Muscle layer of duodenum (tissue), 2 donors: Measurements from ENCODE around the gene PSMD4.
"Not testable (repeated sequence)": the region's sequence is repeated elsewhere in the genome, so short reads cannot be mapped to it uniquely, and the experiment has no call there.

ENCODE experiments used
- H3K27ac ChIP-seq: one replicate; pipeline ENCODE4 v1.7.0; 2013; ENCODE audit warnings: mild to moderate bottlenecking, low read length
- H3K27me3 ChIP-seq: one replicate; pipeline ENCODE4 v1.7.0; 2013; ENCODE audit warnings: low read depth, mild to moderate bottlenecking, control low read depth, low read length
- H3K36me3 ChIP-seq, 2 donors: one replicate each; pipeline ENCODE4 v1.7.0; 2013; ENCODE audit warnings: low read length in 2 of 2, control low read depth in 1 of 2, mild to moderate bottlenecking in 1 of 2; ENCODE audit not compliant: insufficient read depth in 2 of 2, control insufficient read depth in 1 of 2
- H3K4me1 ChIP-seq, 2 donors: one replicate each; pipeline ENCODE4 v1.7.0; 2013; ENCODE audit warnings: low read length in 2 of 2, mild to moderate bottlenecking in 2 of 2, control low read depth in 1 of 2, moderate library complexity in 1 of 2; ENCODE audit not compliant: insufficient read depth in 2 of 2, control insufficient read depth in 1 of 2
- H3K4me3 ChIP-seq, 2 donors: one replicate each; pipeline ENCODE4 v1.7.0; 2013; ENCODE audit warnings: low read length in 2 of 2, low read depth in 1 of 2, mild to moderate bottlenecking in 1 of 2
- H3K9me3 ChIP-seq, 2 donors: one replicate each; pipeline ENCODE4 v1.7.0; 2013; ENCODE audit warnings: low read length in 2 of 2, control low read depth in 1 of 2, mild to moderate bottlenecking in 1 of 2; ENCODE audit not compliant: control insufficient read depth in 1 of 2
- donor health status: healthy.

PSMD4 gene

DNA sequence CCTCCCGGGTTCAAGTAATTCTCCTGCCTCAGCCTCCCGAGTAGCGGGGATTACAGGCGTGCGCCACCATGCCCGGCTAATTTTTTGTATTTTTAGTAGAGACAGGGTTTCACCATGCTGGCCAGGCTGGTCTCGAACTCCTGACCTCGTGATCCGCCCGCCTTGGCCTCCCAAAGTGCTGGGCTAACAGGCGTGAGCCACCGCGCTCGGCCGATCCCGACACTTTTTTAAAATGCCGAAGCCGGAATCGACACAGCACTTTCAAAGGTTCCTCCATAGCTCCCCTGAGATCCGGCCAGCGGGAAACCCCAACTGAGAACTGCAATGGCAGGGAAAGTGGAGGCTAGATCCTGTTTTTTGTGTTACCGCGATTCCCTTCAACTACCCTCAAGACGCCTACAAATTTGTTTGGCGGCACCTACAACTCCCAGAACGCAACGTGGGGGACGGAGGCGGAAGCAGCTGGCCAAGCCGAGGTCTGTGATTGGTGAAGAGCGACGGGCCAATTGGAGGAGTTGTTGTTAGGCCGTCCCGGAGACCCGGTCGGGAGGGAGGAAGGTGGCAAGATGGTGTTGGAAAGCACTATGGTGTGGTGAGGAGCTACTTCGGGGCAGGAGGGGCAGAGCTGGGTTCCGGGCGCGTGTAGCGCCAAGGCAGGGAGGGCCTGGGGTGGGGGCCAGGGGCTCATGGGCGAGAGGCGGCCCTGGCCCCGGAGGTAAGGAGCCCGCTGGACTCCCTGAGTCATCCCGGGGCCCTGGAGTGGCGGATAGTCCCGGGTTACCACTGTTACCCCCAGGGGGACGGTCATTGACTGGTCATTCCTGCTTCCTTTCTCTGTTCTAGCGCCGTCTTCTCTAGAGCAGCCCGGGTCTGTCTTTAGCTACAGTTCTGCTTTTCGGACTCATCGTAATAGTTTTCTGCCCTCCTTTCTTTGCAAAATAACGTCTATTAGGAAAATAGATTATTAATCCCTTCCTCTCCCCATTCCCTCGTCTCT lies at the start of gene PSMD4:
Gene PSMD4 (plus strand): TSS at position 518 of the 997 bp plus-strand sequence. CDS start 49 bp downstream, at position 567.
- H3K27ac ChIP-seq, result peak within 1 kb of the TSS; percentile 82
- H3K9me3 ChIP-seq, result no peaks in the 10 kb centered on the region
- H3K4me1 ChIP-seq, result peaks cover 5 to 16% of the 10 kb centered on the region in 2 donors
- peak within 1 kb of the TSS; percentile 84 to 96 for H3K4me3 ChIP-seq
- H3K27me3 ChIP-seq, result no peaks in the 10 kb centered on the region
- H3K36me3 ChIP-seq, result peaks cover 0 to 3% of the 10 kb centered on the region in 2 donors

- not testable (repeated sequence) for H3K27me3 ChIP-seq, H3K27ac ChIP-seq, H3K9me3 ChIP-seq, H3K4me3 ChIP-seq
- peaks cover 3 to 21% of the 10 kb centered on the region in 2 donors for H3K36me3 ChIP-seq
- H3K4me1 ChIP-seq, result peaks cover 4 to 33% of the 10 kb centered on the region in 2 donors
Observed at GRCh38 chr1:151205381-151205965, 49.1 kb upstream of the PSMD4 start.

DNA sequence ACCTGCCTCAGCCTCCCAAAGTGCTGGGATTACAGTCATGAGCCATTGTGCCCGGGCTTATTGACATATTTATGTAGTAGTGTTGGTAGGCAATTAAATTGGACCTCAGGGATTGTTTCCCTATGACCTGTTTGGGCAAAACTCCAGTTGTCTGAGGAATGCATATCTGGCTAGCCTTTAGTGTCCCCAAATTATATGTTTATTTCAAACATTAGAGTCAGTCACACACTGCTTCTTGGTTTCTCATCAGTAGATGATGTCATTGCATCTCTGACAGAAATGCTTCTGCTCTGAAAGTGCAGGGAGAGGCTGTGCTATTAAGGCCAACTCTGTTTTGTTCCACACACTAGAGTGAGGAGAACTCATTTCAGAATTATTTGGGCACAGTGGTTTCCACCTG lies 43.7 kb upstream of the PSMD4 start:
- Histone ChIP-seq H3K27me3 (no peaks in the 10 kb centered on the region), H3K36me3 (peaks cover 3 to 16% of the 10 kb centered on the region in 2 donors), H3K9me3 (no peaks in the 10 kb centered on the region), H3K27ac (no peak overlapping the region), H3K4me1 (peaks cover 2 to 15% of the 10 kb centered on the region in 2 donors), H3K4me3 (no peak overlapping the region)

DNA sequence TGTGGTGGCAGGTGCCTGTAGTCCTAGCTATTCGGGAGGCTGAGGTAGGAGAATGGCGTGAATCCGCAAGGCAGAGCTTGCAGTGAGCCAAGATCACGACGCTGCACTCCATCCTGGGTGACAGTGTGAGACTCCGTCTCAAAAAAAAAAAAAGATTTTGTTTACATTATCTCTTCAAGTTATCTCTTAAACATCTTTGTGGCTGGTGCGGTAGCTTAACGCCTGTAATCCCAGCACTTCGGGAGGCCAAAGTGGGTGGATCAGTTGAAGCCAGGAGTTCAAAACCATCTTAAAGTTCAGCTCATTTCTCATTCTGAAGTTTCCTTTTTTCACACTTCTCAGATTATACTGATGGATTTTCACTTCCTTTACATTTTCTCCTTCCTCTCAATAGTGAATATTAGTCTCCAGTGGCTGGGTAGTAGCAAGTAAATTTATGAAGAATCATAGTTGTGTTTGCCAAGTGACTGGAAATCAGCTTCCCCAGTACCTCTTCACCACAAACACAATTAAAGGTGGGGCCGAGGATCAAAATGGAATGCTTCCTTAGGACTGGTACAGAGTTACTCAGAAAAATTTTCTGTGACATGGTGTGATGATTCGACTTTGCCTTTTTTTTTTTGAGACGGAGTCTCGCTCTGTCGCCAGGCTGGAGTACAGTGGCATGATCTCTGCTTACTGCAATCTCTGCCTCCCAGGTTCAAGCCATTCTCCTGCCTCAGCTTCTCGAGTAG lies 42.4 kb upstream of the PSMD4 start:
- H3K4me1 ChIP-seq, result peaks cover 0 to 7% of the 10 kb centered on the region in 2 donors
- no peak overlapping the region for H3K4me3 ChIP-seq
- H3K27me3 ChIP-seq, result no peaks in the 10 kb centered on the region
- no peaks in the 10 kb centered on the region for H3K9me3 ChIP-seq
- no peak overlapping the region for H3K27ac ChIP-seq
- H3K36me3 ChIP-seq, result peaks cover 1 to 10% of the 10 kb centered on the region in 2 donors

DNA sequence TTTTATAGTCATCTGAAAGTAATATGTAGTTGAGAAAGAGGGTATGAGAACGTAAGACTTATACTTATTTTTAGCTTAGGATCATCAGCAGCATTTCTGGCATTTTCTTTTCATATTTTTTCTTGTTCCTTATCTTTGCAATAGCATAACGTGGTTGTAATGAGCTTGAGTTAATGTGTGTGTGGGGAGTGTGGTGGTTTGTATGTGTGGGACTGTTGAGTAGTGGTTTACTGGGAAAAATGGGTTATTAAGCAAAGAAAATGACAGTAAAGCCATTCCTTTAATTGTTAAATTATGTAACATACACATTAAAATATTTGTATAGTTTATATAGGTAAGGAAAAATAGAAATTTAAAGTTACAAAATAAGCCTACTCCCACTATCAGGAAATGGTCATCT lies 41.0 kb upstream of the PSMD4 start:
- no peak overlapping the region for H3K27ac ChIP-seq
- no peaks in the 10 kb centered on the region for H3K36me3 ChIP-seq
- H3K9me3 ChIP-seq, result no peaks in the 10 kb centered on the region
- H3K27me3 ChIP-seq, result no peaks in the 10 kb centered on the region
- no peak overlapping the region for H3K4me3 ChIP-seq
- H3K4me1 ChIP-seq, result peaks cover 0 to 7% of the 10 kb centered on the region in 2 donors

DNA sequence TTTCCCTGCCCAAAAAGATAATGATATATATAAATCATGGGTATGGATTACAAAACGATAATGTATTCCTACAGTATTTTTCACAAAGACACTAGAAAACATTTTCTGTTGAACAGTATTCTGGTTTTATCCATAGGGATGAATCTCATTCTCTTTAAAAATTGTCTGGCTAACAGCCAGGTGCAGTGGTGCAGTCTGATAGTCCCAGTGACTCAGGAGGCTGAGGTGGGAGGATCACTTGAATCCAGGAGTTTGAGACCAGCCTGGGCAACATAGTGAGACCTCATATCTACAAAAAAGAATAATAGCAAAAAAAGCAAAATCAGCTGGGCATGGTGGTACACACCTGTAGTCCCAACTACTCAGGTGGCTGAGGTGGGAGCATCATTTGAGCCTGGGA lies 32.9 kb upstream of the PSMD4 start:
- Histone ChIP-seq H3K27me3 (no peaks in the 10 kb centered on the region), H3K9me3 (no peaks in the 10 kb centered on the region), H3K4me1 (peaks cover 0 to 18% of the 10 kb centered on the region in 2 donors), H3K27ac (no peak overlapping the region), H3K36me3 (peaks cover 0 to 5% of the 10 kb centered on the region in 2 donors), H3K4me3 (no peak overlapping the region)

GRCh38 chr1:151222130-151222529 lies 32.4 kb upstream of the PSMD4 start:
- no peaks in the 10 kb centered on the region for H3K9me3 ChIP-seq
- H3K4me3 ChIP-seq, result no peak overlapping the region
- peaks cover 0 to 18% of the 10 kb centered on the region in 2 donors for H3K4me1 ChIP-seq
- H3K27me3 ChIP-seq, result no peaks in the 10 kb centered on the region
- H3K36me3 ChIP-seq, result peaks cover 4 to 8% of the 10 kb centered on the region in 2 donors
- H3K27ac ChIP-seq, result no peak overlapping the region

GRCh38 chr1:151235235-151235634 lies 19.3 kb upstream of the PSMD4 start:
- Histone ChIP-seq H3K27ac (no peak overlapping the region), H3K36me3 (peaks cover 72 to 92% of the 10 kb centered on the region in 2 donors), H3K27me3 (no peaks in the 10 kb centered on the region), H3K9me3 (no peaks in the 10 kb centered on the region), H3K4me1 (no peaks in the 10 kb centered on the region), H3K4me3 (no peak overlapping the region)

- Histone ChIP-seq H3K4me3 (no peak overlapping the region), H3K27ac (peak overlapping the region; percentile 11), H3K36me3 (peaks cover 76 to 88% of the 10 kb centered on the region in 2 donors), H3K4me1 (peaks cover 0 to 14% of the 10 kb centered on the region in 2 donors), H3K27me3 (no peaks in the 10 kb centered on the region), H3K9me3 (no peaks in the 10 kb centered on the region)
Observed at GRCh38 chr1:151237678-151238466, 16.7 kb upstream of the PSMD4 start.

GRCh38 chr1:151238467-151238739 lies 16.1 kb upstream of the PSMD4 start:
- Histone ChIP-seq H3K4me1 (peaks cover 0 to 19% of the 10 kb centered on the region in 2 donors), H3K36me3 (peaks cover 81 to 88% of the 10 kb centered on the region in 2 donors), H3K9me3 (no peaks in the 10 kb centered on the region), H3K4me3 (no peak overlapping the region), H3K27ac (peak overlapping the region; percentile 11), H3K27me3 (no peaks in the 10 kb centered on the region)
